HepG2 (cell line): Measurements from ENCODE around the gene UBE2B. TPM values are rescaled to one million over a fixed set of nuclear protein-coding genes. Genes with fewer than 3 reads are reported as not detected.

Experiments used
- CBX2 ChIP-seq, 2 experiments: fragments of 200-600 bp in 1 of 2; sonication (generic); formaldehyde crosslinking in 1 of 2; IDR thresholded peaks; 2 replicates each; pipeline versions ENCODE4 v1.7.0 to v1.8.1; 2018 to 2022; ENCODE audit warnings: low read depth in 2 of 2, low read length in 1 of 2, mild to moderate bottlenecking in 1 of 2, missing genetic modification reagents in 1 of 2
- CSRNP1 ChIP-seq: sonication (generic); formaldehyde crosslinking; IDR thresholded peaks from 2 replicates; pipeline ENCODE4 v1.8.1; 2023; ENCODE audit warnings: mild to moderate bottlenecking, missing genetic modification reagents
- GLMP ChIP-seq: sonication (generic); formaldehyde crosslinking; IDR thresholded peaks from 2 replicates; pipeline ENCODE4 v1.9.0; 2021; ENCODE audit warnings: missing genetic modification reagents, mild to moderate bottlenecking, borderline replicate concordance
- KDM6A ChIP-seq: IDR thresholded peaks from 2 replicates; pipeline ENCODE4 v1.6.1; 2016; ENCODE audit warnings: low read depth
- MLXIP ChIP-seq: sonication (generic); formaldehyde crosslinking; IDR thresholded peaks from 2 replicates; pipeline ENCODE4 v1.9.0; 2021; ENCODE audit warnings: missing genetic modification reagents, borderline replicate concordance
- MXD4 ChIP-seq: IDR thresholded peaks from 2 replicates; pipeline ENCODE4 v1.6.1; 2016; ENCODE audit warnings: mild to moderate bottlenecking, missing biosample characterization, missing genetic modification reagents
- MXI1 ChIP-seq: IDR thresholded peaks from 3 replicates; pipeline ENCODE4 v1.6.1; 2012; ENCODE audit warnings: low read depth, low read length, inconsistent platforms, borderline replicate concordance
- POLR2A ChIP-seq, 2 experiments: IDR thresholded peaks; 2 replicates each; pipeline ENCODE4 v1.6.1; 2011; ENCODE audit warnings: low read depth in 2 of 2, low read length in 2 of 2, mild to moderate bottlenecking in 1 of 2, moderate library complexity in 1 of 2; ENCODE audit not compliant: insufficient read depth in 1 of 2
- ZBTB42 ChIP-seq: sonication (generic); formaldehyde crosslinking; IDR thresholded peaks from 2 replicates; pipeline ENCODE4 v1.5.0; 2020; ENCODE audit warnings: mild to moderate bottlenecking, missing genetic modification reagents
- ZFP91 ChIP-seq: sonication (generic); formaldehyde crosslinking; IDR thresholded peaks from 2 replicates; pipeline ENCODE4 v1.9.0; 2022; ENCODE audit warnings: missing genetic modification reagents, mild to moderate bottlenecking, borderline replicate concordance
- ZHX2 ChIP-seq, 2 experiments: sonication (generic) in 1 of 2; formaldehyde crosslinking in 1 of 2; IDR thresholded peaks; 2 replicates each; pipeline versions ENCODE4 v1.6.1 to v1.9.0; 2014 to 2022; ENCODE audit warnings: antibody characterized with exemption in 1 of 2, borderline replicate concordance in 1 of 2, inconsistent platforms in 1 of 2, low read depth in 1 of 2, missing genetic modification reagents in 1 of 2
- ZNF766 ChIP-seq: sonication (generic); formaldehyde crosslinking; IDR thresholded peaks from 2 replicates; pipeline ENCODE4 v1.5.0; 2020; ENCODE audit warnings: missing genetic modification reagents, borderline replicate concordance
- polyA plus RNA-seq, 8 experiments: library from polyadenylated mRNA; depleted of rRNA in 3 of 8; stranded (reverse) in 7 of 8; unstranded in 1 of 8; fragments of >200 nt; fragmentation: Illumina TruSeq in 4 of 8; extraction: Trizol in 4 of 8; gene quantifications; 2 replicates each; pipeline versions ENCODE4 v1.2.1 to v1.2.3, GENCODE V29; 2011 to 2016; ENCODE audit warnings: low read depth in 4 of 8, missing spikeins in 1 of 8, mixed read lengths in 1 of 8; ENCODE audit not compliant: insufficient read depth in 1 of 8
- total RNA-seq, 5 experiments: library from RNA; depleted of rRNA; stranded (reverse); fragments of >200 nt; fragmentation: Illumina TruSeq; extraction: Trizol; gene quantifications; 2 replicates each; pipeline ENCODE4 v1.2.3, GENCODE V29; 2016; ENCODE audit warnings: low read depth in 1 of 5

The UBE2B gene
- total and polyA plus RNA-seq, 2 of the 13 experiments (the other 11 are each of a cell fraction or from before 2014, with no cell fraction given): 25.2 to 56.0 TPM

- TF ChIP-seq MLXIP (CRISPR knock-in tag) (no peak), ZHX2 (IDR thresholded peaks at IDR 0.05; ENCODE audit: low read depth) (no peak), ZHX2 (CRISPR knock-in tag; IDR thresholded peaks at IDR 0.05; ENCODE audit: borderline replicate concordance) (no peak), ZFP91 (CRISPR knock-in tag) (peak; percentile 40), CSRNP1 (CRISPR knock-in tag) (0 out of 2 replicates have a peak, but pooled peaks have one; percentile 32), MXI1 (0 out of 3 replicates have a peak, but pooled peaks have one; percentile 5), KDM6A (CRISPR knock-in tag) (no peak), CBX2 (IDR thresholded peaks at IDR 0.05; ENCODE audit: low read depth, low read length) (no peak), CBX2 (CRISPR knock-in tag; IDR thresholded peaks at IDR 0.05; ENCODE audit: low read depth) (no peak), POLR2A (IDR thresholded peaks at IDR 0.05; ENCODE audit: insufficient read depth in 1 of 2, low read depth in 2 of 2, low read length in 2 of 2) (peak; percentile 68 to 87), ZNF766 (CRISPR knock-in tag) (no peak), GLMP (no peak), MXD4 (peak; percentile 4; the same call in 1 of the 2 replicates), ZBTB42 (CRISPR knock-in tag) (no peak)
These were observed 66.0 kb downstream of the UBE2B start (continued) for GRCh38 chr5:134437340-134437846.
